Endothelial cell of umbilical vein (primary cell): ENCODE results near the gene ECSIT. TPM values are rescaled to one million over a fixed set of nuclear protein-coding genes. Genes with fewer than 3 reads are reported as not detected.
"Not testable (repeated sequence)": the region's sequence is repeated elsewhere in the genome, so short reads cannot be mapped to it uniquely, and the experiment has no call there.

Experiments used
- BruUV-seq: library from RNA; stranded (reverse); fragments of 400-500 nt; replicated peaks from 2 replicates; lab custom pipeline; 2021; lab: Mats Ljungman, UMichigan
- CTCF ChIA-PET: fragments of 300-600, 350-600 bp; sonication (Branson Sonifier 250); formaldehyde crosslinking; loops from one replicate; lab custom pipeline; 2021; ENCODE audit warnings: antibody characterized with exemption, inconsistent platforms; lab: Charles Lee
- POLR2A ChIA-PET: fragments of 300-600, 350-600 bp; sonication (Branson Sonifier 250); formaldehyde crosslinking; loops from one replicate; lab custom pipeline; 2021; ENCODE audit warnings: antibody characterized with exemption, inconsistent platforms; lab: Charles Lee
- DNase-seq: peaks from one replicate; pipeline ENCODE4 v3.0.0-alpha.2; 2011; ENCODE audit warnings: low read depth, low spot score
- FAIRE-seq: peaks from 2 replicates; lab custom pipeline; 2011; peaks lifted over from hg19 to GRCh38; lab: Jason Lieb, UNC
- H2AFZ ChIP-seq: 2 replicates; pipeline ENCODE4 v1.6.0; 2012; ENCODE audit warnings: low read depth, low read length, control low read depth, inconsistent platforms
- H3K27ac ChIP-seq: 2 replicates; pipeline ENCODE4 v1.5.1; 2011; ENCODE audit warnings: low read depth, mild to moderate bottlenecking, control low read depth, low read length, moderate library complexity; ENCODE audit not compliant: insufficient read depth
- H3K27me3 ChIP-seq, 2 experiments: 2 replicates each; pipeline versions ENCODE4 v1.6.0 to v1.6.1; 2011; ENCODE audit warnings: low read length in 2 of 2, mixed read lengths in 1 of 2; ENCODE audit not compliant: control insufficient read depth in 2 of 2, insufficient read depth in 2 of 2
- H3K36me3 ChIP-seq, 2 experiments: 2 replicates in 1 of 2; 3 replicates in 1 of 2; pipeline ENCODE4 v1.5.1; 2011; ENCODE audit warnings: low read length in 2 of 2, mild to moderate bottlenecking in 1 of 2, moderate library complexity in 1 of 2; ENCODE audit not compliant: control insufficient read depth in 2 of 2, insufficient read depth in 2 of 2; ENCODE audit errors: extremely low read depth in 1 of 2
- H3K4me1 ChIP-seq: 3 replicates; pipeline ENCODE4 v1.5.1; 2011; ENCODE audit warnings: mild to moderate bottlenecking, low read length; ENCODE audit not compliant: control insufficient read depth, insufficient read depth; ENCODE audit errors: extremely low read depth
- H3K4me2 ChIP-seq: 2 replicates; pipeline ENCODE4 v1.6.1; 2011; ENCODE audit warnings: low read length, control low read depth, mixed read lengths; ENCODE audit not compliant: insufficient read depth
- H3K4me3 ChIP-seq, 3 experiments: fragments of 200-600 bp in 1 of 3; sonication (generic), shearing (Covaris generic) in 1 of 3; replicated peaks in 1 of 3; 2 replicates each; pipeline ENCODE4 v1.5.1; 2011 to 2016; ENCODE audit warnings: control low read depth in 3 of 3, low read length in 3 of 3, mild to moderate bottlenecking in 2 of 3, inconsistent platforms in 1 of 3, low read depth in 1 of 3, moderate library complexity in 1 of 3; ENCODE audit not compliant: insufficient read depth in 1 of 3
- H3K79me2 ChIP-seq: 2 replicates; pipeline ENCODE4 v1.6.0; 2012; ENCODE audit warnings: low read length, inconsistent platforms; ENCODE audit not compliant: control insufficient read depth, insufficient read depth
- H3K9ac ChIP-seq: replicated peaks from 2 replicates; pipeline ENCODE3; 2011; ENCODE audit warnings: low read length, control low read depth; ENCODE audit not compliant: insufficient read depth; ENCODE audit errors: extremely low read depth
- H3K9me1 ChIP-seq: replicated peaks from 3 replicates; pipeline ENCODE4 v1.6.0; 2011; ENCODE audit warnings: mild to moderate bottlenecking, low read length; ENCODE audit not compliant: control insufficient read depth, insufficient read depth; ENCODE audit errors: extremely low read depth
- H3K9me3 ChIP-seq: replicated peaks from 2 replicates; pipeline ENCODE4 v1.5.1; 2012; ENCODE audit warnings: low read length, inconsistent platforms; ENCODE audit not compliant: control insufficient read depth, insufficient read depth
- H4K20me1 ChIP-seq: replicated peaks from 2 replicates; pipeline ENCODE3; 2011; ENCODE audit warnings: mild to moderate bottlenecking, low read length; ENCODE audit not compliant: control insufficient read depth, insufficient read depth; ENCODE audit errors: extremely low read depth
- CTCF ChIP-seq, 2 donors: IDR thresholded peaks; 1 replicate in 1 of 2; 2 replicates in 1 of 2; pipeline ENCODE4 v1.5.1; 2011; ENCODE audit warnings: low read length in 2 of 2, mild to moderate bottlenecking in 2 of 2, moderate library complexity in 2 of 2, control low read depth in 1 of 2, inconsistent platforms in 1 of 2, low read depth in 1 of 2; ENCODE audit not compliant: insufficient read depth in 1 of 2; ENCODE audit errors: extremely low read depth in 1 of 2
- EZH2 ChIP-seq: IDR thresholded peaks from 2 replicates; pipeline ENCODE4 v1.6.1; 2012; ENCODE audit warnings: borderline replicate concordance, low read depth, mild to moderate bottlenecking, moderate library complexity, low read length, inconsistent platforms; ENCODE audit not compliant: severe bottlenecking
- FOS ChIP-seq: IDR thresholded peaks from 2 replicates; pipeline ENCODE4 v1.6.1; 2011; ENCODE audit warnings: mild to moderate bottlenecking, low read length, moderate library complexity, borderline replicate concordance; ENCODE audit not compliant: insufficient read depth
- GATA2 ChIP-seq: IDR thresholded peaks from 2 replicates; pipeline ENCODE4 v1.7.0; 2011; ENCODE audit warnings: low read depth, mild to moderate bottlenecking, moderate library complexity, mixed read lengths, low read length; ENCODE audit not compliant: insufficient read length, insufficient read depth
- JUN ChIP-seq: IDR thresholded peaks from 2 replicates; pipeline ENCODE4 v1.6.1; 2011; ENCODE audit warnings: borderline replicate concordance, low read depth; ENCODE audit not compliant: insufficient read length, insufficient read depth
- MYC ChIP-seq: IDR thresholded peaks from one replicate; pipeline ENCODE4 v1.6.1; 2011; ENCODE audit warnings: mild to moderate bottlenecking, low read depth, low read length
- POLR2A ChIP-seq: IDR thresholded peaks from 2 replicates; pipeline ENCODE4 v1.6.1; 2012; ENCODE audit warnings: low read depth, mild to moderate bottlenecking, control low read depth, low read length
- POLR2AphosphoS5 ChIP-seq: IDR thresholded peaks from 2 replicates; pipeline ENCODE4 v1.6.1; 2012; ENCODE audit warnings: low read depth, mild to moderate bottlenecking, control low read depth, low read length, moderate library complexity; ENCODE audit not compliant: insufficient read depth
- dilution Hi-C: fragments of 300-500 bp; cut with MboI; formaldehyde crosslinking; loops from one replicate; pipeline ENCODE4 v1.15.0; 2019; ENCODE audit warnings: low sequenced_read_pairs; ENCODE audit not compliant: extremely low pct_ligation_motif_present
- intact Hi-C: fragments of 100-400 bp; cut with micrococcal nuclease; formaldehyde crosslinking; loops from one replicate; pipeline ENCODE4 v1.10.0; 2022
- polyA plus RNA-seq, 4 experiments: library from polyadenylated mRNA; depleted of rRNA in 3 of 4; stranded (reverse) in 3 of 4; unstranded in 1 of 4; fragments of >200 nt; gene quantifications; 2 replicates each; pipeline versions ENCODE4 v1.2.1 to v1.2.3, GENCODE V29; 2011 to 2012; ENCODE audit warnings: missing spikeins in 1 of 4
- total RNA-seq: library from RNA; stranded (reverse); gene quantifications from 2 replicates; pipeline ENCODE4 v1.2.3, GENCODE V29; 2021
- TF ChIP-seq, protein P1 (sequence below): IDR thresholded peaks from 2 replicates; pipeline ENCODE4 v1.6.1; 2011; ENCODE audit not compliant: insufficient read depth, insufficient read length

The ECSIT gene
- total and polyA plus RNA-seq, 2 donors (not counting 3 experiments of a cell fraction or from before 2014, with no cell fraction given): 32.4 to 47.2 TPM

DNA sequence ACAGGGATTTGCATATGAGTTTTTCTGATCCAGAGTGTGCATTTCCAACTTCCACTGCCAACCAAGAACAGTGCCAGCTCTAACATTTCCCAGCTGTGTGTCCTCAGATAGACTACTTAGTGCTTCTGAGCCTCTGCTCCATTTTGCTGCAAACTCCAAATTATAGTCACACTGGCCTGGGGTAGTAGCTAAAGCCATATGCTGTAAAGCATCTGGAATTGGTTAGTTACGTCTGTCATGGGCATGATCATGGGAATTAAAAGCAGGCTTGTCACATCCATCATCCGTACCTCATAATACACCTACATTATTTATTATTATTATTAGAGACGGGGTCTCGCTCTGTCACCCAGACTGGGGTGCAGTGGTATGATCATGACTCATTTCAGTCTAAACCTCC lies 55.2 kb downstream of the ECSIT start:
- dilution Hi-C loops: no loop called here
- POLR2A ChIA-PET: no interaction called here
- FAIRE-seq: no peak

DNA sequence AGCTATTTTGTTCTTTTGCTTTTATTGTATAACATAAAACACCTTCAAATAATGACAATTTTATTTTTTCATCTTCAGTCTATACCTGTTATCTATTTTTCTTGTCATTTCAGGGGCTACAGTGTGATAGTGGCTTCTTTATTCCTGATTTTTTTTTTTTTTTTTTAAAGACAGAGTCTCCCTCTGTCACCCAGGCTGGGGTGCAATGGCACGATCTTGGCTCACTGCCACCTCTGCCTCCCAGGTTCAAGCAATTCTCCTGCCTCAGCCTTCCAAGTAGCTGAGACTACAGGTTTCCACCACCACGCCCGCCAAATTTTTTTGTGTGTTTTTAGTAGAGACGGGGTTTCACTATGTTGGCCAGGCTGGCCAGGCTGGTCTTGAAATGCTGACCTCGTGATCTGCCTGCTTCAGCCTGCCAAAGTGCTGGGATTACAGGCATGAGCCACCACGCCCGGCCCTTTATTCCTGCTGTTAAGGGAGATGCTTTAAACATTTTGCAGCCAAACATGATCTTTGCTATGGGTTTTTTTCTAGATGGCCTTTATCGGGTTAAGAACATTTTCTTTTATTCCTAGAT lies 60.6 kb downstream of the ECSIT start:
- H3K27ac ChIP-seq, H3K79me2 ChIP-seq, DNase-seq, H3K36me3 ChIP-seq, H4K20me1 ChIP-seq, BruUV-seq, H3K9me3 ChIP-seq, dilution Hi-C loops, H3K9me1 ChIP-seq, H3K27me3 ChIP-seq, intact Hi-C loops, POLR2A ChIA-PET, H3K4me3 ChIP-seq, H3K4me1 ChIP-seq, H3K9ac ChIP-seq, H2AFZ ChIP-seq, H3K4me2 ChIP-seq, FAIRE-seq: not testable (repeated sequence)
- CTCF ChIA-PET: interaction anchor here (0.6 kb wide), 1 partner anchor 225 kb away, joined by 3 read pairs; no protein-coding TSS in a partner anchor

More for the DNA sequence above, 55.2 kb downstream of the ECSIT start:
- Histone ChIP-seq H3K27ac (no peak overlapping the region), H3K9ac (no peak overlapping the region), H3K4me3 (no peak overlapping the region), H3K9me1 (no peaks in the 10 kb centered on the region), H3K4me2 (no peak overlapping the region), H3K79me2 (no peaks in the 10 kb centered on the region), H3K4me1 (no peaks in the 10 kb centered on the region), H3K36me3 (no peaks in the 10 kb centered on the region), H3K9me3 (no peaks in the 10 kb centered on the region), H2AFZ (no peak overlapping the region), H3K27me3 (peaks cover 0 to 3% of the 10 kb centered on the region in 2 experiments), H4K20me1 (no peaks in the 10 kb centered on the region)
- DNase-seq: no peak
- CTCF ChIA-PET: no interaction called here
- intact Hi-C loops: no loop called here
- TF ChIP-seq MYC: no peak
- no peak for TF ChIP-seq POLR2AphosphoS5
- TF ChIP-seq POLR2A: no peak
- no peak for TF ChIP-seq FOS
- no peak for TF ChIP-seq GATA2
- no peak for TF ChIP-seq CTCF (IDR thresholded peaks at IDR 0.05; ENCODE audit: extremely low read depth in 1 of 2, insufficient read depth in 1 of 2, low read depth in 1 of 2, low read length in 2 of 2)
- TF ChIP-seq JUN: no peak
- TF ChIP-seq EZH2: no peak
- TF ChIP-seq, protein P1, sequence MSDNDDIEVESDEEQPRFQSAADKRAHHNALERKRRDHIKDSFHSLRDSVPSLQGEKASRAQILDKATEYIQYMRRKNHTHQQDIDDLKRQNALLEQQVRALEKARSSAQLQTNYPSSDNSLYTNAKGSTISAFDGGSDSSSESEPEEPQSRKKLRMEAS: no peak
- BruUV-seq: no TSS peak
